Liver (tissue), 9 donors: ENCODE measurements around the gene KCNJ10. TPM values are rescaled to one million over a fixed set of nuclear protein-coding genes. Genes with fewer than 3 reads are reported as not detected.

ENCODE experiments used
- DNase-seq: peaks from one replicate; pipeline ENCODE4 v3.0.0-alpha.2; 2017; ENCODE audit warnings: low spot score
- H3K27ac ChIP-seq, 2 donors: one replicate each; pipeline ENCODE4 v1.7.0; 2013; ENCODE audit warnings: inconsistent platforms in 2 of 2, low read length in 2 of 2, control low read depth in 1 of 2, low read depth in 1 of 2, mild to moderate bottlenecking in 1 of 2
- H3K27me3 ChIP-seq, 4 donors: one replicate each; pipeline versions ENCODE4 v1.6.1 to v1.7.0; 2013; ENCODE audit warnings: low read length in 3 of 4, inconsistent platforms in 1 of 4, mild to moderate bottlenecking in 1 of 4, moderate library complexity in 1 of 4; ENCODE audit not compliant: control insufficient read depth in 4 of 4, insufficient read depth in 4 of 4
- H3K36me3 ChIP-seq, 4 donors: one replicate each; pipeline versions ENCODE4 v1.6.1 to v1.7.0; 2013; ENCODE audit warnings: low read length in 3 of 4, mild to moderate bottlenecking in 3 of 4, low read depth in 1 of 4, moderate library complexity in 1 of 4; ENCODE audit not compliant: control insufficient read depth in 4 of 4, insufficient read depth in 3 of 4
- H3K4me1 ChIP-seq, 4 donors: one replicate each; pipeline versions ENCODE4 v1.6.1 to v1.7.0; 2013; ENCODE audit warnings: low read length in 3 of 4, mild to moderate bottlenecking in 3 of 4, moderate library complexity in 1 of 4; ENCODE audit not compliant: control insufficient read depth in 4 of 4, insufficient read depth in 4 of 4
- H3K4me3 ChIP-seq, 3 donors: one replicate each; pipeline versions ENCODE4 v1.6.1 to v1.7.0; 2013; ENCODE audit warnings: low read length in 3 of 3, control low read depth in 1 of 3, low read depth in 1 of 3, mild to moderate bottlenecking in 1 of 3
- H3K9ac ChIP-seq, 2 donors: one replicate each; pipeline ENCODE4 v1.7.0; 2013; ENCODE audit warnings: low read length in 2 of 2, mild to moderate bottlenecking in 2 of 2, moderate library complexity in 2 of 2, control low read depth in 1 of 2, low read depth in 1 of 2
- H3K9me3 ChIP-seq, 4 donors: one replicate each; pipeline versions ENCODE4 v1.6.1 to v1.7.0; 2013; ENCODE audit warnings: low read length in 3 of 4; ENCODE audit not compliant: control insufficient read depth in 4 of 4
- EGR1 ChIP-seq, 2 donors: IDR thresholded peaks; 2 replicates each; pipeline ENCODE4 v1.6.1; 2016 to 2018; ENCODE audit warnings: antibody characterized with exemption in 2 of 2, low read depth in 2 of 2
- FOXA1 ChIP-seq: IDR thresholded peaks from 2 replicates; pipeline ENCODE4 v1.6.1; 2016; ENCODE audit warnings: antibody characterized with exemption
- FOXA2 ChIP-seq: IDR thresholded peaks from 2 replicates; pipeline ENCODE4 v1.6.1; 2016; ENCODE audit warnings: antibody characterized with exemption
- GABPA ChIP-seq, 2 donors: IDR thresholded peaks in 1 of 2; conservative IDR thresholded peaks in 1 of 2; 2 replicates each; pipeline ENCODE4 v1.6.1; 2016; ENCODE audit warnings: antibody characterized with exemption in 2 of 2, mild to moderate bottlenecking in 1 of 2, moderate library complexity in 1 of 2
- HNF4A ChIP-seq, 2 donors: conservative IDR thresholded peaks; 2 replicates each; pipeline ENCODE4 v1.6.1; 2016; ENCODE audit warnings: antibody characterized with exemption in 2 of 2, mild to moderate bottlenecking in 2 of 2
- HNF4G ChIP-seq: IDR thresholded peaks from 2 replicates; pipeline ENCODE4 v1.6.1; 2016; ENCODE audit warnings: antibody characterized with exemption
- JUND ChIP-seq, 2 donors: IDR thresholded peaks; 2 replicates each; pipeline ENCODE4 v1.6.1; 2016; ENCODE audit warnings: antibody characterized with exemption in 2 of 2
- NR2F2 ChIP-seq: IDR thresholded peaks from 2 replicates; pipeline ENCODE4 v1.6.1; 2016; ENCODE audit warnings: antibody characterized with exemption
- RAD21 ChIP-seq, 2 donors: IDR thresholded peaks; 2 replicates each; pipeline ENCODE4 v1.6.1; 2016; ENCODE audit warnings: antibody characterized with exemption in 2 of 2, mild to moderate bottlenecking in 2 of 2
- RXRA ChIP-seq, 2 donors: IDR thresholded peaks; 2 replicates each; pipeline ENCODE4 v1.6.1; 2017 to 2018; ENCODE audit warnings: antibody characterized with exemption in 2 of 2, mild to moderate bottlenecking in 1 of 2
- SP1 ChIP-seq: IDR thresholded peaks from 2 replicates; pipeline ENCODE4 v1.6.1; 2018; ENCODE audit warnings: antibody characterized with exemption, mild to moderate bottlenecking
- TAF1 ChIP-seq: conservative IDR thresholded peaks from 2 replicates; pipeline ENCODE4 v1.6.1; 2016; ENCODE audit warnings: antibody characterized with exemption, mild to moderate bottlenecking
- YY1 ChIP-seq: IDR thresholded peaks from 2 replicates; pipeline ENCODE4 v1.6.1; 2016; ENCODE audit warnings: antibody characterized with exemption, mild to moderate bottlenecking
- WGBS: extraction: QIAGEN DNeasy Blood & Tissue Kit; methylation state at CpG from one replicate; pipeline ENCODE4 v1.1.7; 2013; 5-methylcytosine and 5-hydroxymethylcytosine counted together
- polyA plus RNA-seq, 2 donors: library from polyadenylated mRNA; stranded (reverse) in 1 of 2; unstranded in 1 of 2; fragments of 200-250 nt in 1 of 2; fragments of >200 nt in 1 of 2; fragmentation: Nextera tagmentation in 1 of 2; extraction: Ambion mirVana in 1 of 2; gene quantifications; one replicate each; pipeline versions ENCODE4 v1.2.1 to v1.2.3, GENCODE V29; 2013 to 2015
- total RNA-seq, 2 donors: library from RNA; depleted of rRNA; stranded (reverse); fragments of >200 nt; gene quantifications; one replicate each; pipeline ENCODE4 v1.2.3, GENCODE V29; 2014
- TF ChIP-seq, protein P1 (sequence below): IDR thresholded peaks from 2 replicates; pipeline ENCODE4 v1.6.1; 2016; ENCODE audit warnings: antibody characterized with exemption
- TF ChIP-seq, protein P2 (sequence below): IDR thresholded peaks from 2 replicates; pipeline ENCODE4 v1.6.1; 2016; ENCODE audit warnings: antibody characterized with exemption
- TF ChIP-seq, protein P3 (sequence below): IDR thresholded peaks from 2 replicates; pipeline ENCODE4 v1.6.1; 2016; ENCODE audit warnings: antibody characterized with exemption, mild to moderate bottlenecking
- TF ChIP-seq, protein P4 (sequence below): fragments of 150-350 bp; IDR thresholded peaks from 2 replicates; pipeline ENCODE4 v1.5.1; 2017; ENCODE audit warnings: improper control_type of control experiment, low read depth, low read length; ENCODE audit not compliant: missing input control
- TF ChIP-seq, protein P5 (sequence below): IDR thresholded peaks from 2 replicates; pipeline ENCODE4 v1.6.1; 2016; ENCODE audit warnings: antibody characterized with exemption
- donor health status: healthy.
- donor health status: healthy.
- donor health status: healthy.
- donor health status: healthy.
- donor health status: healthy.

The KCNJ10 gene
- total and polyA plus RNA-seq, 4 donors = 0.48 to 1.6 (median 0.52) TPM

DNA sequence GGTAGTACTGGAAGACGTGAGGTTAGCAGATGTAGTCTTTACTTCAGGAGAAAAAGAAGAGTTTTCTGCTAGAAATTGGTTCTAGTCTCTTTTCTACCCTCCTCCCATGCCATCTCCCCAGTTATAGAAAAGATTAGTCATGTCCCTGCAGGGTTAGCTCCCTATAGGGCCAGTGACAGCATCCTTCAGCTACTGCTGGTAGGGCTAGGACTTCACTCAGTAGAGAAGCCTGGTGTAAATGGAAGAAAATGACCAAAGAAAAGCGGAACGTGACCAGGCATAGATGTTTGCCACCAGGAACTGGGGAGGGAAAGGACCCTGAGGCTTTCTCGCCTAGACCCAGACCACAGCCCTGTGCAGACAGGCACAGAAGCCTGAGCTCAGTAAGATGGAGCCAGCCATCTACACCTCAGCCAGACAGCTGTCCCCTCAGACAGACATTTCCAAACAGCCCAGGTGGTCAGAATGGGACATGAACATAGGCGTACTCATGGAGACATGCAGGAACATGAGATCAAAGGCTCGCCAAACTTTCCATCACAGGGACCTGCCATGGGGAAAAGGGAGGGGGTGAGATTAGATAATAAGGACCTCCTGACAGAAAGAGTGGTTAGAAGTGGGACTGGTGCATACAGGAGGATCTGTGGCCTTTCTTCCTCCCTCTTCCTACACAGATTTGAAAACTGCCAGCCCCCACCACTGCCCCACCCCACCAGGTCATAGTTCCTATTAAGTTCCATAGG lies 92.4 kb downstream of the KCNJ10 start:
- no peaks in the 10 kb centered on the region for H3K27me3 ChIP-seq
- no peak for TF ChIP-seq RXRA (IDR thresholded peaks at IDR 0.05)
- TF ChIP-seq, protein P1, sequence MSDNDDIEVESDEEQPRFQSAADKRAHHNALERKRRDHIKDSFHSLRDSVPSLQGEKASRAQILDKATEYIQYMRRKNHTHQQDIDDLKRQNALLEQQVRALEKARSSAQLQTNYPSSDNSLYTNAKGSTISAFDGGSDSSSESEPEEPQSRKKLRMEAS = no peak
- TF ChIP-seq NR2F2 = no peak
- TF ChIP-seq JUND (IDR thresholded peaks at IDR 0.05) = no peak
- TF ChIP-seq HNF4A (conservative IDR thresholded peaks at IDR 0.05) = no peak
- TF ChIP-seq YY1 = no peak
- H3K9me3 ChIP-seq = no peaks in the 10 kb centered on the region
- H3K27ac ChIP-seq = no peak overlapping the region
- DNase-seq = no peak
- 94% methylated on average over 6 of the region's 6 CpGs for WGBS
- no peak overlapping the region for H3K9ac ChIP-seq
- no peaks in the 10 kb centered on the region for H3K4me1 ChIP-seq
- H3K4me3 ChIP-seq = no peak overlapping the region
- no peaks in the 10 kb centered on the region for H3K36me3 ChIP-seq

DNA sequence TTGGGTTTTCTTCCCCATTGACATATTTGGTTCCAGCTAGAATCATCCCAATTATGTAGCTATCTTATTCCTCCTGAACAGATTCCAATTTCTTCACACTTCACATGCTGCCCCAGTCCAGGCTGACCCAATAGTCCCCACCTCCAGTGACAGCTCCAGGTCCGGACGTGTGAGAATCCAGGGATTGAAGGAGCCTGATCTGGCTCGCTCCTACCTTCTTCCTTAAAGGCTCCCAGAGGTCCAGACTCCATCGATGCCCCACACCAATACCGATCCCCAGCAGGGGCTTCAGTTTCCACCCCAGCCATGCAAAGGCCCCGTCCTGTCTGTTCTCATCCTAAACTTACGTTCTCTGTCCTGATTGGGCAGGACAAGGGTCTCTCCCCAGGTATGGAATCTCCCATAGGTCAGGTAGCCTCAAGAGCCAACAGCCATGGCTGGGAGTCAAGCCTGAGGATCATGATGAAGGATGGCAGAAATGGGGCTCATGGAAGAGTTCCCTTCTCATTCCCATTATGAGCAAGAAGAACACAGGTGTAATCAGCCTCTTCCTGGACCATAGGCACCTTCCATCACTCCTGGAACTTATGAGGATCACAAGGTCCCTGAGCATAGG lies 95.5 kb downstream of the KCNJ10 start:
- no peaks in the 10 kb centered on the region for H3K9me3 ChIP-seq
- TF ChIP-seq, protein P2, sequence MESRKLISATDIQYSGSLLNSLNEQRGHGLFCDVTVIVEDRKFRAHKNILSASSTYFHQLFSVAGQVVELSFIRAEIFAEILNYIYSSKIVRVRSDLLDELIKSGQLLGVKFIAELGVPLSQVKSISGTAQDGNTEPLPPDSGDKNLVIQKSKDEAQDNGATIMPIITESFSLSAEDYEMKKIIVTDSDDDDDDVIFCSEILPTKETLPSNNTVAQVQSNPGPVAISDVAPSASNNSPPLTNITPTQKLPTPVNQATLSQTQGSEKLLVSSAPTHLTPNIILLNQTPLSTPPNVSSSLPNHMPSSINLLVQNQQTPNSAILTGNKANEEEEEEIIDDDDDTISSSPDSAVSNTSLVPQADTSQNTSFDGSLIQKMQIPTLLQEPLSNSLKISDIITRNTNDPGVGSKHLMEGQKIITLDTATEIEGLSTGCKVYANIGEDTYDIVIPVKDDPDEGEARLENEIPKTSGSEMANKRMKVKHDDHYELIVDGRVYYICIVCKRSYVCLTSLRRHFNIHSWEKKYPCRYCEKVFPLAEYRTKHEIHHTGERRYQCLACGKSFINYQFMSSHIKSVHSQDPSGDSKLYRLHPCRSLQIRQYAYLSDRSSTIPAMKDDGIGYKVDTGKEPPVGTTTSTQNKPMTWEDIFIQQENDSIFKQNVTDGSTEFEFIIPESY = no peak
- no peak for TF ChIP-seq FOXA2
- no peak for TF ChIP-seq NR2F2
- no peak for TF ChIP-seq SP1
- TF ChIP-seq RXRA (IDR thresholded peaks at IDR 0.05) = no peak
- TF ChIP-seq, protein P3, sequence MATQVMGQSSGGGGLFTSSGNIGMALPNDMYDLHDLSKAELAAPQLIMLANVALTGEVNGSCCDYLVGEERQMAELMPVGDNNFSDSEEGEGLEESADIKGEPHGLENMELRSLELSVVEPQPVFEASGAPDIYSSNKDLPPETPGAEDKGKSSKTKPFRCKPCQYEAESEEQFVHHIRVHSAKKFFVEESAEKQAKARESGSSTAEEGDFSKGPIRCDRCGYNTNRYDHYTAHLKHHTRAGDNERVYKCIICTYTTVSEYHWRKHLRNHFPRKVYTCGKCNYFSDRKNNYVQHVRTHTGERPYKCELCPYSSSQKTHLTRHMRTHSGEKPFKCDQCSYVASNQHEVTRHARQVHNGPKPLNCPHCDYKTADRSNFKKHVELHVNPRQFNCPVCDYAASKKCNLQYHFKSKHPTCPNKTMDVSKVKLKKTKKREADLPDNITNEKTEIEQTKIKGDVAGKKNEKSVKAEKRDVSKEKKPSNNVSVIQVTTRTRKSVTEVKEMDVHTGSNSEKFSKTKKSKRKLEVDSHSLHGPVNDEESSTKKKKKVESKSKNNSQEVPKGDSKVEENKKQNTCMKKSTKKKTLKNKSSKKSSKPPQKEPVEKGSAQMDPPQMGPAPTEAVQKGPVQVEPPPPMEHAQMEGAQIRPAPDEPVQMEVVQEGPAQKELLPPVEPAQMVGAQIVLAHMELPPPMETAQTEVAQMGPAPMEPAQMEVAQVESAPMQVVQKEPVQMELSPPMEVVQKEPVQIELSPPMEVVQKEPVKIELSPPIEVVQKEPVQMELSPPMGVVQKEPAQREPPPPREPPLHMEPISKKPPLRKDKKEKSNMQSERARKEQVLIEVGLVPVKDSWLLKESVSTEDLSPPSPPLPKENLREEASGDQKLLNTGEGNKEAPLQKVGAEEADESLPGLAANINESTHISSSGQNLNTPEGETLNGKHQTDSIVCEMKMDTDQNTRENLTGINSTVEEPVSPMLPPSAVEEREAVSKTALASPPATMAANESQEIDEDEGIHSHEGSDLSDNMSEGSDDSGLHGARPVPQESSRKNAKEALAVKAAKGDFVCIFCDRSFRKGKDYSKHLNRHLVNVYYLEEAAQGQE = no peak
- TF ChIP-seq, protein P4, sequence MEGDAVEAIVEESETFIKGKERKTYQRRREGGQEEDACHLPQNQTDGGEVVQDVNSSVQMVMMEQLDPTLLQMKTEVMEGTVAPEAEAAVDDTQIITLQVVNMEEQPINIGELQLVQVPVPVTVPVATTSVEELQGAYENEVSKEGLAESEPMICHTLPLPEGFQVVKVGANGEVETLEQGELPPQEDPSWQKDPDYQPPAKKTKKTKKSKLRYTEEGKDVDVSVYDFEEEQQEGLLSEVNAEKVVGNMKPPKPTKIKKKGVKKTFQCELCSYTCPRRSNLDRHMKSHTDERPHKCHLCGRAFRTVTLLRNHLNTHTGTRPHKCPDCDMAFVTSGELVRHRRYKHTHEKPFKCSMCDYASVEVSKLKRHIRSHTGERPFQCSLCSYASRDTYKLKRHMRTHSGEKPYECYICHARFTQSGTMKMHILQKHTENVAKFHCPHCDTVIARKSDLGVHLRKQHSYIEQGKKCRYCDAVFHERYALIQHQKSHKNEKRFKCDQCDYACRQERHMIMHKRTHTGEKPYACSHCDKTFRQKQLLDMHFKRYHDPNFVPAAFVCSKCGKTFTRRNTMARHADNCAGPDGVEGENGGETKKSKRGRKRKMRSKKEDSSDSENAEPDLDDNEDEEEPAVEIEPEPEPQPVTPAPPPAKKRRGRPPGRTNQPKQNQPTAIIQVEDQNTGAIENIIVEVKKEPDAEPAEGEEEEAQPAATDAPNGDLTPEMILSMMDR = no peak
- TF ChIP-seq, protein P5, sequence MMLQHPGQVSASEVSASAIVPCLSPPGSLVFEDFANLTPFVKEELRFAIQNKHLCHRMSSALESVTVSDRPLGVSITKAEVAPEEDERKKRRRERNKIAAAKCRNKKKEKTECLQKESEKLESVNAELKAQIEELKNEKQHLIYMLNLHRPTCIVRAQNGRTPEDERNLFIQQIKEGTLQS = no peak
- no peak for TF ChIP-seq HNF4A (conservative IDR thresholded peaks at IDR 0.05)
- TF ChIP-seq GABPA (IDR thresholded peaks at IDR 0.05 in 1 of 2, conservative IDR thresholded peaks at IDR 0.05 in 1 of 2) = no peak
- TF ChIP-seq HNF4G = no peak
- no peak for TF ChIP-seq JUND (IDR thresholded peaks at IDR 0.05)
- no peak for TF ChIP-seq YY1
- TF ChIP-seq RAD21 (IDR thresholded peaks at IDR 0.05) = no peak
- TF ChIP-seq FOXA1 = no peak
- no peak for TF ChIP-seq EGR1 (IDR thresholded peaks at IDR 0.05; ENCODE audit: low read depth in 2 of 2)
- TF ChIP-seq, protein P1 = no peak
- no peak for TF ChIP-seq TAF1
- DNase-seq = no peak
- H3K27ac ChIP-seq = no peak overlapping the region
- 95% methylated on average over 7 of the region's 7 CpGs for WGBS
- H3K27me3 ChIP-seq = no peaks in the 10 kb centered on the region
- no peak overlapping the region for H3K4me3 ChIP-seq
- no peak overlapping the region for H3K9ac ChIP-seq
- peaks cover 8 to 20% (median 16%) of the 10 kb centered on the region in 4 donors for H3K4me1 ChIP-seq
- H3K36me3 ChIP-seq = no peaks in the 10 kb centered on the region
